OCI-LY1 (cell line): ENCODE data around the gene KLF1.
"Not testable (repeated sequence)": the region's sequence is repeated elsewhere in the genome, so short reads cannot be mapped to it uniquely, and the experiment has no call there.

Source experiments
- H2AFZ ChIP-seq: fragments of 200-600 bp; sonication (generic), shearing (Covaris generic); 2 replicates; pipeline ENCODE4 v1.6.0; 2014; ENCODE audit warnings: antibody characterized with exemption, mild to moderate bottlenecking, low read length
- H3F3A ChIP-seq: fragments of 200-600 bp; sonication (generic), shearing (Covaris generic); 2 replicates; pipeline ENCODE4 v1.6.0; 2014; ENCODE audit warnings: mild to moderate bottlenecking, antibody characterized with exemption, low read length, moderate library complexity; ENCODE audit not compliant: insufficient read depth
- H3K27ac ChIP-seq: fragments of 200-600 bp; sonication (generic); 2 replicates; pipeline ENCODE4 v1.5.1; 2014; ENCODE audit warnings: low read length, mixed run types, mild to moderate bottlenecking, low read depth; ENCODE audit not compliant: poor library complexity, severe bottlenecking
- H3K27me3 ChIP-seq: fragments of 200-600 bp; sonication (generic); 2 replicates; pipeline ENCODE4 v1.6.0; 2014; ENCODE audit warnings: antibody characterized with exemption, mild to moderate bottlenecking, low read length, moderate library complexity; ENCODE audit not compliant: insufficient read depth
- H3K36me3 ChIP-seq: fragments of 200-600 bp; sonication (generic); 2 replicates; pipeline ENCODE4 v1.6.1; 2014; ENCODE audit warnings: mild to moderate bottlenecking, antibody characterized with exemption, low read length, moderate library complexity, mixed read lengths; ENCODE audit not compliant: insufficient read depth
- H3K4me1 ChIP-seq: fragments of 200-600 bp; sonication (generic); 2 replicates; pipeline ENCODE4 v1.5.1; 2014; ENCODE audit warnings: mild to moderate bottlenecking, low read length, moderate library complexity; ENCODE audit not compliant: insufficient read depth, severe bottlenecking
- H3K4me2 ChIP-seq: fragments of 200-600 bp; sonication (generic), shearing (Covaris generic); 2 replicates; pipeline ENCODE4 v1.6.1; 2014; ENCODE audit warnings: low read length
- H3K4me3 ChIP-seq: fragments of 200-600 bp; sonication (generic); 2 replicates; pipeline ENCODE4 v1.5.1; 2014; ENCODE audit warnings: low read length, low read depth, mild to moderate bottlenecking, mixed read lengths; ENCODE audit not compliant: poor library complexity, severe bottlenecking
- H3K79me2 ChIP-seq: fragments of 200-600 bp; shearing (Covaris generic); 2 replicates; pipeline ENCODE4 v1.6.1; 2016; ENCODE audit warnings: mixed run types, low read length, mixed read lengths; ENCODE audit not compliant: insufficient read depth
- H3K9ac ChIP-seq: fragments of 200-600 bp; sonication (generic), shearing (Covaris generic); 2 replicates; pipeline ENCODE4 v1.6.1; 2014; ENCODE audit warnings: mild to moderate bottlenecking, low read length, mixed read lengths
- H3K9me2 ChIP-seq: fragments of 200-600 bp; sonication (generic), shearing (Covaris generic); 2 replicates; pipeline ENCODE4 v1.6.1; 2014; ENCODE audit warnings: low read depth, mild to moderate bottlenecking, low read length, mixed read lengths
- H3K9me3 ChIP-seq: fragments of 200-600 bp; shearing (Covaris generic); 2 replicates; pipeline ENCODE4 v1.6.1; 2014; ENCODE audit warnings: low read length, mixed read lengths
- H4K20me1 ChIP-seq: fragments of 200-600 bp; sonication (generic), shearing (Covaris generic); 2 replicates; pipeline ENCODE4 v1.6.0; 2016; ENCODE audit warnings: mild to moderate bottlenecking, low read length; ENCODE audit not compliant: insufficient read depth
- EZH2 ChIP-seq: fragments of 200-600 bp; sonication (generic), shearing (Covaris generic); IDR thresholded peaks from 2 replicates; pipeline ENCODE4 v1.8.0; 2017; ENCODE audit warnings: borderline replicate concordance, mixed run types, mild to moderate bottlenecking, antibody characterized with exemption, low read length, moderate library complexity, mixed read lengths
- TF ChIP-seq, protein P1 (sequence below): fragments of 200-600 bp; sonication (generic), shearing (Covaris generic); IDR thresholded peaks from 2 replicates; pipeline ENCODE4 v1.5.1; 2017; ENCODE audit warnings: mild to moderate bottlenecking, antibody characterized with exemption, low read length, moderate library complexity, mixed read lengths

Gene KLF1

DNA sequence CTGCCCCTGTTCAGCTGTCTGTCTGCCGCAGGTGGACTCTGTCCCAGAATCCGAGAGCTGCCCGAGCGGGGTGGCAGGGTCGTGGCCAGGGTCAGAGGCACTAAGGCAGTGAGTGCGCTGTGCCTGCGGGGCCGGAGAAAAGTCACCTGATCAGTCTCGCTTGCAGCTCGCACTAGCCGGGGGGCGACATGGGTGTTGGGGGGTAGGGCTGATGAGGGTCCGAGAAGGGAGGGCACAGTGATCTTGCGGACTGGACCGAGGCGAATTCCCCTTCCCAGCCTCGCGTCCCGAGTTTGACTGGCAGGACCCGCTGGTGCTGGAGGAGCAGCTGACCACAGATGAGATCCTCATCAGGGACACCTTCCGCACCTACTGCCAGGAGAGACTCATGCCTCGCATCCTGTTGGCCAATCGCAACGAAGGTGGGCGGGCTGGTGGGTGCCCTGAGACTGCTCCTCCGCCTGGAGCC is 4.6 kb upstream of the KLF1 start:
- H3K27me3 ChIP-seq = no peaks in the 10 kb centered on the region
- peak overlapping the region; percentile 70 for H3K4me2 ChIP-seq
- H3K9me3 ChIP-seq = no peaks in the 10 kb centered on the region
- no peak overlapping the region for H3K27ac ChIP-seq
- no peak overlapping the region for H2AFZ ChIP-seq
- peaks cover 12% of the 10 kb centered on the region for H3K4me1 ChIP-seq
- peaks cover 12% of the 10 kb centered on the region; the same call in 1 of the 2 replicates for H3K36me3 ChIP-seq
- no peak for TF ChIP-seq EZH2
- TF ChIP-seq, protein P1, sequence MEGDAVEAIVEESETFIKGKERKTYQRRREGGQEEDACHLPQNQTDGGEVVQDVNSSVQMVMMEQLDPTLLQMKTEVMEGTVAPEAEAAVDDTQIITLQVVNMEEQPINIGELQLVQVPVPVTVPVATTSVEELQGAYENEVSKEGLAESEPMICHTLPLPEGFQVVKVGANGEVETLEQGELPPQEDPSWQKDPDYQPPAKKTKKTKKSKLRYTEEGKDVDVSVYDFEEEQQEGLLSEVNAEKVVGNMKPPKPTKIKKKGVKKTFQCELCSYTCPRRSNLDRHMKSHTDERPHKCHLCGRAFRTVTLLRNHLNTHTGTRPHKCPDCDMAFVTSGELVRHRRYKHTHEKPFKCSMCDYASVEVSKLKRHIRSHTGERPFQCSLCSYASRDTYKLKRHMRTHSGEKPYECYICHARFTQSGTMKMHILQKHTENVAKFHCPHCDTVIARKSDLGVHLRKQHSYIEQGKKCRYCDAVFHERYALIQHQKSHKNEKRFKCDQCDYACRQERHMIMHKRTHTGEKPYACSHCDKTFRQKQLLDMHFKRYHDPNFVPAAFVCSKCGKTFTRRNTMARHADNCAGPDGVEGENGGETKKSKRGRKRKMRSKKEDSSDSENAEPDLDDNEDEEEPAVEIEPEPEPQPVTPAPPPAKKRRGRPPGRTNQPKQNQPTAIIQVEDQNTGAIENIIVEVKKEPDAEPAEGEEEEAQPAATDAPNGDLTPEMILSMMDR = no peak
- H3K9ac ChIP-seq = peak overlapping the region; percentile 66
- no peaks in the 10 kb centered on the region for H3K79me2 ChIP-seq
- H3F3A ChIP-seq = no peaks in the 10 kb centered on the region
- no peaks in the 10 kb centered on the region for H3K9me2 ChIP-seq
- peak overlapping the region; percentile 87 for H3K4me3 ChIP-seq
- no peaks in the 10 kb centered on the region for H4K20me1 ChIP-seq

DNA sequence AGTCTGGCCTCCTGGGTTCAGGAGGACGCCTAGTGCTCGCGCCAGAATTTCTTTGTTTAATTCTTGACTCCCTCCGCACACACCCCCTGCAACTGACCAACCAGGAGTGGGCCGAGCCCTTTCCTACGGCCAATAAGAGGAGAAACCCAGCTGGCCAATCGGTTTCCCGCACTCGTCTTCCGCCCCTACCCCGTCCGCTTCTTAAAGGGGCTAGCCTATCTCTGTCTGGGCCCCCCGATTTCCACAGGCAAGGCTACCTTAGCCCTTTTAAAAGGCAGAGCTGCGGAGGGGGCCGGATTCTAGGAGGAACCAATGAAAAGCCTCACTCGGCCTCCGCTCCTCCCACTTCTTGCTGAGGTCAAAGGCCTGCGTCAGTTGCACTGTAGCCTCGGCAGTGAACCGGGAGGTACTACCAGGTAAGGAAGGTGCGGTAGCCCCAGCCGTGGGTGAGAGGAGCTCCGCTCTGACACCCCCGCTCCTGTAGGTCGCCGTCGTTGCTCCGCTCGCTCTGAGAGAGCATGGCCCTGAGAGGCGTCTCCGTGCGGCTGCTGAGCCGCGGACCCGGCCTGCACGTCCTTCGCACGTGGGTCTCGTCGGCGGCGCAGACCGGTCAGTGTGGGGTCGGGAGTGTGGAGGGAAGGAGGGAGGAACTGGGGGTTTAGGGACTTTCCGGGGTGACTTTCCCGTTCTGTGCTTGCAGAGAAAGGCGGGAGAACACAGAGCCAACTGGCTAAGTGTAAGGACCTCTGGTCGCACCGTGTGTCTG is 4.0 kb upstream of the KLF1 start, which contains the start of gene GCDH:
Gene GCDH, plus strand, starts transcription at position 374 of the 766 bp plus-strand sequence. Its CDS starts 145 bp downstream, at position 519.
- Histone ChIP-seq H3F3A (no peaks in the 10 kb centered on the region), H3K4me1 (peaks cover 13% of the 10 kb centered on the region), H4K20me1 (no peaks in the 10 kb centered on the region), H2AFZ (no peak within 1 kb of the TSS), H3K9me3 (no peaks in the 10 kb centered on the region), H3K4me3 (peak within 1 kb of the TSS; percentile 87), H3K4me2 (peak within 1 kb of the TSS; percentile 70), H3K9ac (peak within 1 kb of the TSS; percentile 66), H3K79me2 (no peaks in the 10 kb centered on the region), H3K36me3 (peaks cover 12% of the 10 kb centered on the region; the same call in 1 of the 2 replicates), H3K27ac (no peak within 1 kb of the TSS), H3K9me2 (no peaks in the 10 kb centered on the region), H3K27me3 (no peaks in the 10 kb centered on the region)
- TF ChIP-seq, protein P1 = no peak
- no peak for TF ChIP-seq EZH2

DNA sequence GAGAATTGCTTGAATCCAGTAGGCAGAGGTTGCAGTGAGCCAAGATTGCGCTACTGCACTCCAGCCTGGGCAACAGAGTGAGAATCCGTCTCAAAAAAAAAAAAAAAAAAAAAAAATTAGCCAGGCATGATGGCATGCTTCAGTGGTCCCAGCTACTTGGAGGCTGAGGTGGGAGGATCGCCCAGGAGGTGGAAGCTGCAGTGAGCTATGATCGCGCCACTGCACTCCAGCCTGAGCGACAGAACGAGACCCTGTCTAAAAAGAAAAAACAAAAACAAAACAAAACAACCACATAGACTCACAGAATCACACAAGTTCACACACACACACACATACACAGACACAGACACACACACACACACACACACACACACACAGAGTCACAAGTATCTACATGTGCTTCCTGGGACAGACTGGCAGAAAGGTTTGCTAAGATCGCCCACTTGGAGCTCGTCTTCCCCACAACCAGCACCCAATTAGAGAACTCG is 3.3 kb upstream of the KLF1 start:
- H3K27me3 ChIP-seq, H3K9me2 ChIP-seq, H3F3A ChIP-seq, H3K79me2 ChIP-seq, H3K27ac ChIP-seq, H4K20me1 ChIP-seq, H3K9me3 ChIP-seq, H2AFZ ChIP-seq: not testable (repeated sequence)
- Histone ChIP-seq H3K36me3 (peaks cover 12% of the 10 kb centered on the region; the same call in 1 of the 2 replicates), H3K9ac (peak overlapping the region; percentile 19; the same call in 1 of the 2 replicates), H3K4me2 (peak overlapping the region; percentile 69), H3K4me1 (peaks cover 19% of the 10 kb centered on the region), H3K4me3 (peak overlapping the region; percentile 87)
